K562 (cell line): ENCODE data around the gene GNG3. TPM values are rescaled to one million over a fixed set of nuclear protein-coding genes. Genes with fewer than 3 reads are reported as not detected.

Experiments
- DNMT1 ChIP-seq: fragments of 450-650 bp; IDR thresholded peaks from 2 replicates; pipeline ENCODE4 v1.6.1; 2016; ENCODE audit warnings: antibody characterized with exemption, mild to moderate bottlenecking
- ELF2 ChIP-seq: fragments of 250-450 bp; sonication (Bioruptor Pico); IDR thresholded peaks from 2 replicates; pipeline ENCODE4 v1.5.0; 2021; ENCODE audit warnings: mild to moderate bottlenecking
- JUNB ChIP-seq: fragments of 450-650 bp; formaldehyde crosslinking; conservative IDR thresholded peaks from 2 replicates; pipeline ENCODE4 v1.4.0; 2020; ENCODE audit warnings: mild to moderate bottlenecking
- NR1H2 ChIP-seq: sonication (generic); formaldehyde crosslinking; IDR thresholded peaks from 2 replicates; pipeline ENCODE4 v1.4.0; 2020; ENCODE audit warnings: mild to moderate bottlenecking, missing genetic modification reagents
- SAP30 ChIP-seq: fragments of 200-600 bp; sonication (generic); IDR thresholded peaks from 2 replicates; pipeline ENCODE4 v1.6.1; 2012; ENCODE audit warnings: borderline replicate concordance, low read depth, mild to moderate bottlenecking, moderate library complexity, low read length, control low read depth, inconsistent platforms; ENCODE audit not compliant: insufficient read depth, poor library complexity, severe bottlenecking
- SUPT5H ChIP-seq: fragments of 450-650 bp; IDR thresholded peaks from 2 replicates; pipeline ENCODE4 v1.6.1; 2016
- TFAM ChIP-seq: fragments of 250-450 bp; sonication (Bioruptor Pico); conservative IDR thresholded peaks from 2 replicates; pipeline ENCODE4 v1.5.0; 2021; ENCODE audit warnings: mild to moderate bottlenecking, moderate library complexity
- ZBTB7A ChIP-seq: IDR thresholded peaks from 2 replicates; pipeline ENCODE4 v1.6.1; 2011; ENCODE audit warnings: low read depth, mild to moderate bottlenecking, low read length, moderate library complexity, borderline replicate concordance; ENCODE audit not compliant: control insufficient read depth
- ZC3H11A ChIP-seq: IDR thresholded peaks from 2 replicates; pipeline ENCODE4 v1.6.1; 2012; ENCODE audit warnings: low read depth, low read length, improper control_type of control experiment
- ZKSCAN8 ChIP-seq: fragments of 200-800 bp; sonication (Bioruptor generic); IDR thresholded peaks from 2 replicates; pipeline ENCODE4 v1.6.1; 2016; ENCODE audit warnings: missing genetic modification characterization, missing compliant biosample characterization
- ZNF384 ChIP-seq: IDR thresholded peaks from 2 replicates; pipeline ENCODE4 v1.6.1; 2012; ENCODE audit warnings: low read depth, low read length, improper control_type of control experiment
- ZNF766 ChIP-seq: fragments of 200-800 bp; sonication (Bioruptor generic); conservative IDR thresholded peaks from 2 replicates; pipeline ENCODE4 v1.6.1; 2016; ENCODE audit warnings: missing genetic modification characterization, missing compliant biosample characterization
- polyA plus RNA-seq, 8 experiments: library from polyadenylated mRNA; depleted of rRNA in 4 of 8; stranded (reverse) in 5 of 8; unstranded in 3 of 8; fragments of >200 nt; fragmentation: Nextera tagmentation in 2 of 8; fragmentation: Illumina TruSeq in 1 of 8; extraction: Ambion mirVana in 2 of 8; extraction: Trizol in 1 of 8; gene quantifications; 2 replicates each; pipeline versions ENCODE4 v1.2.1 to v1.2.3, GENCODE V29; 2011 to 2014; ENCODE audit warnings: inconsistent platforms in 1 of 8, missing spikeins in 1 of 8
- total RNA-seq, 7 experiments: library from RNA; depleted of rRNA in 6 of 7; stranded (reverse); fragments of >200 nt in 6 of 7; fragmentation: Illumina TruSeq in 2 of 7; extraction: Trizol in 2 of 7; gene quantifications; 2 replicates each; pipeline versions ENCODE4 v1.2.1 to v1.2.3, GENCODE V29; 2011 to 2021; ENCODE audit warnings: low replicate concordance in 1 of 7
- TF ChIP-seq, protein P1 (sequence below): fragments of 250-450 bp; sonication (Bioruptor Pico); IDR thresholded peaks from 2 replicates; pipeline ENCODE4 v1.4.0; 2020
- TF ChIP-seq, protein P2 (sequence below): fragments of 450-650 bp; IDR thresholded peaks from 2 replicates; pipeline ENCODE4 v1.6.1; 2017; ENCODE audit warnings: antibody characterized with exemption
- TF ChIP-seq, protein P3 (sequence below): sonication (generic); formaldehyde crosslinking; IDR thresholded peaks from 2 replicates; pipeline ENCODE4 v1.9.0; 2022; ENCODE audit warnings: mild to moderate bottlenecking, missing genetic modification reagents
- TF ChIP-seq, protein P4 (sequence below), 2 experiments: fragments of 450-650 bp; conservative IDR thresholded peaks; 2 replicates each; pipeline ENCODE4 v1.6.1; 2017; ENCODE audit warnings: mild to moderate bottlenecking in 2 of 2, moderate library complexity in 2 of 2

The GNG3 gene
- total and polyA plus RNA-seq, 9 of the 15 experiments (the other 6 are each of a cell fraction or from before 2014, with no cell fraction given) = 0.07 TPM; not detected in 8

DNA sequence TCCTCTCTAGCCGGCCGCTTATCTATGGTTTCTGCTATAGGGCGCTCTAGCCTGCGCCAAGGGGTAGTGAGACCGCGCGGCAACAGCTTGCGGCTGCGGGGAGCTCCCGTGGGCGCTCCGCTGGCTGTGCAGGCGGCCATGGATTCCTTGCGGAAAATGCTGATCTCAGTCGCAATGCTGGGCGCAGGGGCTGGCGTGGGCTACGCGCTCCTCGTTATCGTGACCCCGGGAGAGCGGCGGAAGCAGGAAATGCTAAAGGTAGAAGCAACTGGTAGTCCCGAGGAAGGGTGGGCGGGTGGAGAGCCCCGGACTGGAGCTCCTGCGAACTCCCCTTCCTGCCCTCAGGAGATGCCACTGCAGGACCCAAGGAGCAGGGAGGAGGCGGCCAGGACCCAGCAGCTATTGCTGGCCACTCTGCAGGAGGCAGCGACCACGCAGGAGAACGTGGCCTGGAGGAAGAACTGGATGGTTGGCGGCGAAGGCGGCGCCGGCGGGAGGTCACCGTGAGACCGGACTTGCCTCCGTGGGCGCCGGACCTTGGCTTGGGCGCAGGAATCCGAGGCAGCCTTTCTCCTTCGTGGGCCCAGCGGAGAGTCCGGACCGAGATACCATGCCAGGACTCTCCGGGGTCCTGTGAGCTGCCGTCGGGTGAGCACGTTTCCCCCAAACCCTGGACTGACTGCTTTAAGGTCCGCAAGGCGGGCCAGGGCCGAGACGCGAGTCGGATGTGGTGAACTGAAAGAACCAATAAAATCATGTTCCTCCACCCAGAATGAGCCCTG lies 35.7 kb upstream of the GNG3 start, which contains the start of the genes LBHD1 and UQCC3 (continued):
- TF ChIP-seq ZNF766 (CRISPR knock-in tag) (no peak; the same call in 1 of the 2 replicates), SUPT5H (peak; percentile 89; the same call in 1 of the 2 replicates), NR1H2 (CRISPR knock-in tag) (no peak), ZKSCAN8 (CRISPR knock-in tag) (no peak), ELF2 (CRISPR knock-in tag) (peak; percentile 83), ZNF384 (peak; percentile 27; the same call in 1 of the 2 replicates), ZBTB7A (no peak), TFAM (CRISPR knock-in tag) (no peak), ZC3H11A (no peak; the same call in 1 of the 2 replicates), DNMT1 (no peak), JUNB (CRISPR knock-in tag) (no peak), SAP30 (peak; percentile 72)
- TF ChIP-seq, protein P1, sequence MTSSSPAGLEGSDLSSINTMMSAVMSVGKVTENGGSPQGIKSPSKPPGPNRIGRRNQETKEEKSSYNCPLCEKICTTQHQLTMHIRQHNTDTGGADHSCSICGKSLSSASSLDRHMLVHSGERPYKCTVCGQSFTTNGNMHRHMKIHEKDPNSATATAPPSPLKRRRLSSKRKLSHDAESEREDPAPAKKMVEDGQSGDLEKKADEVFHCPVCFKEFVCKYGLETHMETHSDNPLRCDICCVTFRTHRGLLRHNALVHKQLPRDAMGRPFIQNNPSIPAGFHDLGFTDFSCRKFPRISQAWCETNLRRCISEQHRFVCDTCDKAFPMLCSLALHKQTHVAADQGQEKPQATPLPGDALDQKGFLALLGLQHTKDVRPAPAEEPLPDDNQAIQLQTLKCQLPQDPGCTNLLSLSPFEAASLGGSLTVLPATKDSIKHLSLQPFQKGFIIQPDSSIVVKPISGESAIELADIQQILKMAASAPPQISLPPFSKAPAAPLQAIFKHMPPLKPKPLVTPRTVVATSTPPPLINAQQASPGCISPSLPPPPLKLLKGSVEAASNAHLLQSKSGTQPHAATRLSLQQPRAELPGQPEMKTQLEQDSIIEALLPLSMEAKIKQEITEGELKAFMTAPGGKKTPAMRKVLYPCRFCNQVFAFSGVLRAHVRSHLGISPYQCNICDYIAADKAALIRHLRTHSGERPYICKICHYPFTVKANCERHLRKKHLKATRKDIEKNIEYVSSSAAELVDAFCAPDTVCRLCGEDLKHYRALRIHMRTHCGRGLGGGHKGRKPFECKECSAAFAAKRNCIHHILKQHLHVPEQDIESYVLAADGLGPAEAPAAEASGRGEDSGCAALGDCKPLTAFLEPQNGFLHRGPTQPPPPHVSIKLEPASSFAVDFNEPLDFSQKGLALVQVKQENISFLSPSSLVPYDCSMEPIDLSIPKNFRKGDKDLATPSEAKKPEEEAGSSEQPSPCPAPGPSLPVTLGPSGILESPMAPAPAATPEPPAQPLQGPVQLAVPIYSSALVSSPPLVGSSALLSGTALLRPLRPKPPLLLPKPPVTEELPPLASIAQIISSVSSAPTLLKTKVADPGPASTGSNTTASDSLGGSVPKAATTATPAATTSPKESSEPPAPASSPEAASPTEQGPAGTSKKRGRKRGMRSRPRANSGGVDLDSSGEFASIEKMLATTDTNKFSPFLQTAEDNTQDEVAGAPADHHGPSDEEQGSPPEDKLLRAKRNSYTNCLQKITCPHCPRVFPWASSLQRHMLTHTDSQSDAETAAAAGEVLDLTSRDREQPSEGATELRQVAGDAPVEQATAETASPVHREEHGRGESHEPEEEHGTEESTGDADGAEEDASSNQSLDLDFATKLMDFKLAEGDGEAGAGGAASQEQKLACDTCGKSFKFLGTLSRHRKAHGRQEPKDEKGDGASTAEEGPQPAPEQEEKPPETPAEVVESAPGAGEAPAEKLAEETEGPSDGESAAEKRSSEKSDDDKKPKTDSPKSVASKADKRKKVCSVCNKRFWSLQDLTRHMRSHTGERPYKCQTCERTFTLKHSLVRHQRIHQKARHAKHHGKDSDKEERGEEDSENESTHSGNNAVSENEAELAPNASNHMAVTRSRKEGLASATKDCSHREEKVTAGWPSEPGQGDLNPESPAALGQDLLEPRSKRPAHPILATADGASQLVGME (CRISPR knock-in tag) = no peak
- TF ChIP-seq, protein P2, sequence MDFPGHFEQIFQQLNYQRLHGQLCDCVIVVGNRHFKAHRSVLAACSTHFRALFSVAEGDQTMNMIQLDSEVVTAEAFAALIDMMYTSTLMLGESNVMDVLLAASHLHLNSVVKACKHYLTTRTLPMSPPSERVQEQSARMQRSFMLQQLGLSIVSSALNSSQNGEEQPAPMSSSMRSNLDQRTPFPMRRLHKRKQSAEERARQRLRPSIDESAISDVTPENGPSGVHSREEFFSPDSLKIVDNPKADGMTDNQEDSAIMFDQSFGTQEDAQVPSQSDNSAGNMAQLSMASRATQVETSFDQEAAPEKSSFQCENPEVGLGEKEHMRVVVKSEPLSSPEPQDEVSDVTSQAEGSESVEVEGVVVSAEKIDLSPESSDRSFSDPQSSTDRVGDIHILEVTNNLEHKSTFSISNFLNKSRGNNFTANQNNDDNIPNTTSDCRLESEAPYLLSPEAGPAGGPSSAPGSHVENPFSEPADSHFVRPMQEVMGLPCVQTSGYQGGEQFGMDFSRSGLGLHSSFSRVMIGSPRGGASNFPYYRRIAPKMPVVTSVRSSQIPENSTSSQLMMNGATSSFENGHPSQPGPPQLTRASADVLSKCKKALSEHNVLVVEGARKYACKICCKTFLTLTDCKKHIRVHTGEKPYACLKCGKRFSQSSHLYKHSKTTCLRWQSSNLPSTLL = peak; percentile 79
- TF ChIP-seq, protein P3, sequence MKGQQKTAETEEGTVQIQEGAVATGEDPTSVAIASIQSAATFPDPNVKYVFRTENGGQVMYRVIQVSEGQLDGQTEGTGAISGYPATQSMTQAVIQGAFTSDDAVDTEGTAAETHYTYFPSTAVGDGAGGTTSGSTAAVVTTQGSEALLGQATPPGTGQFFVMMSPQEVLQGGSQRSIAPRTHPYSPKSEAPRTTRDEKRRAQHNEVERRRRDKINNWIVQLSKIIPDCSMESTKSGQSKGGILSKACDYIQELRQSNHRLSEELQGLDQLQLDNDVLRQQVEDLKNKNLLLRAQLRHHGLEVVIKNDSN (CRISPR knock-in tag) = peak; percentile 49
- TF ChIP-seq, protein P4, sequence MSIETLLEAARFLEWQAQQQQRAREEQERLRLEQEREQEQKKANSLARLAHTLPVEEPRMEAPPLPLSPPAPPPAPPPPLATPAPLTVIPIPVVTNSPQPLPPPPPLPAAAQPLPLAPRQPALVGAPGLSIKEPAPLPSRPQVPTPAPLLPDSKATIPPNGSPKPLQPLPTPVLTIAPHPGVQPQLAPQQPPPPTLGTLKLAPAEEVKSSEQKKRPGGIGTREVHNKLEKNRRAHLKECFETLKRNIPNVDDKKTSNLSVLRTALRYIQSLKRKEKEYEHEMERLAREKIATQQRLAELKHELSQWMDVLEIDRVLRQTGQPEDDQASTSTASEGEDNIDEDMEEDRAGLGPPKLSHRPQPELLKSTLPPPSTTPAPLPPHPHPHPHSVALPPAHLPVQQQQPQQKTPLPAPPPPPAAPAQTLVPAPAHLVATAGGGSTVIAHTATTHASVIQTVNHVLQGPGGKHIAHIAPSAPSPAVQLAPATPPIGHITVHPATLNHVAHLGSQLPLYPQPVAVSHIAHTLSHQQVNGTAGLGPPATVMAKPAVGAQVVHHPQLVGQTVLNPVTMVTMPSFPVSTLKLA (conservative IDR thresholded peaks at IDR 0.05) = peak; percentile 59 to 71
